Stimulated activated CD8-positive, alpha-beta memory T cell treated with anti-CD3 and anti-CD28 coated beads, Interleukin-4, amount 100 ng/mL, for 24 hours (primary cell): ENCODE data around the gene BLTP2.
"Not testable (repeated sequence)": the region's sequence is repeated elsewhere in the genome, so short reads cannot be mapped to it uniquely, and the experiment has no call there.

Source experiments
- DNase-seq: peaks from one replicate; pipeline ENCODE4 v3.0.0-alpha.2; 2020; ENCODE audit warnings: low read depth

BLTP2 gene

GRCh38 chr17:28644787-28645575 is at the start of gene BLTP2:
Gene BLTP2 (minus strand): TSS chr17:28645158. CDS start chr17:28645056, 102 bp downstream.
- peak; percentile 94 for DNase-seq

- DNase-seq = no peak
Observed at GRCh38 chr17:28693869-28694268, 48.9 kb upstream of the BLTP2 start.

GRCh38 chr17:28689011-28689410 is 44.1 kb upstream of the BLTP2 start:
- no peak for DNase-seq

GRCh38 chr17:28688481-28688880 is 43.5 kb upstream of the BLTP2 start:
- DNase-seq = no peak

- DNase-seq = no peak
Observed at GRCh38 chr17:28686296-28686695, 41.3 kb upstream of the BLTP2 start.

GRCh38 chr17:28685366-28685765 is 40.4 kb upstream of the BLTP2 start:
- DNase-seq = no peak

- no peak for DNase-seq
Observed at GRCh38 chr17:28684963-28685362, 40.0 kb upstream of the BLTP2 start.

GRCh38 chr17:28682655-28683054 is 37.7 kb upstream of the BLTP2 start:
- no peak for DNase-seq

GRCh38 chr17:28675980-28676379 is 31.0 kb upstream of the BLTP2 start:
- no peak for DNase-seq

GRCh38 chr17:28675490-28675889 is 30.5 kb upstream of the BLTP2 start:
- DNase-seq = no peak

GRCh38 chr17:28669918-28670317 is 25.0 kb upstream of the BLTP2 start:
- DNase-seq = no peak

GRCh38 chr17:28667870-28668269 is 22.9 kb upstream of the BLTP2 start:
- no peak for DNase-seq

GRCh38 chr17:28665994-28666393 is 21.0 kb upstream of the BLTP2 start:
- DNase-seq = no peak

- DNase-seq = no peak
Observed at GRCh38 chr17:28663723-28664122, 18.8 kb upstream of the BLTP2 start.

- no peak for DNase-seq
Observed at GRCh38 chr17:28662527-28662829, 17.5 kb upstream of the BLTP2 start.

GRCh38 chr17:28661635-28662526 is 16.9 kb upstream of the BLTP2 start, which contains the start of the genes SDF2 and SUPT6H:
Gene SDF2 (minus strand): TSS chr17:28661906. CDS start chr17:28661876, 30 bp downstream.
Gene SUPT6H (plus strand): TSS chr17:28662205. CDS start chr17:28673402, 11,197 bp downstream.
- DNase-seq = peak; percentile 93

GRCh38 chr17:28659497-28659881 is 14.5 kb upstream of the BLTP2 start:
- not testable (repeated sequence) for DNase-seq

- DNase-seq = not testable (repeated sequence)
Observed at GRCh38 chr17:28658766-28659496, 14.0 kb upstream of the BLTP2 start.

GRCh38 chr17:28658342-28658741 is 13.4 kb upstream of the BLTP2 start:
- DNase-seq = not testable (repeated sequence)

- DNase-seq = no peak
Observed at GRCh38 chr17:28657756-28658155, 12.8 kb upstream of the BLTP2 start.

- DNase-seq = no peak
Observed at GRCh38 chr17:28655160-28655559, 10.2 kb upstream of the BLTP2 start.

- no peak for DNase-seq
Observed at GRCh38 chr17:28648698-28649097, 3.7 kb upstream of the BLTP2 start.
